GM18519 (cell line): ENCODE results near the gene RPS6KC1.
"Not testable (repeated sequence)": the region's sequence is repeated elsewhere in the genome, so short reads cannot be mapped to it uniquely, and the experiment has no call there.

ENCODE experiments used
- ATAC-seq: cut with Tn5 transposase; IDR thresholded peaks from one replicate; pipeline ENCODE4 v1.9.1; 2021; ENCODE audit warnings: mild to moderate bottlenecking, moderate library complexity; ENCODE audit not compliant: unreplicated experiment, low FRiP score

RPS6KC1 gene

DNA sequence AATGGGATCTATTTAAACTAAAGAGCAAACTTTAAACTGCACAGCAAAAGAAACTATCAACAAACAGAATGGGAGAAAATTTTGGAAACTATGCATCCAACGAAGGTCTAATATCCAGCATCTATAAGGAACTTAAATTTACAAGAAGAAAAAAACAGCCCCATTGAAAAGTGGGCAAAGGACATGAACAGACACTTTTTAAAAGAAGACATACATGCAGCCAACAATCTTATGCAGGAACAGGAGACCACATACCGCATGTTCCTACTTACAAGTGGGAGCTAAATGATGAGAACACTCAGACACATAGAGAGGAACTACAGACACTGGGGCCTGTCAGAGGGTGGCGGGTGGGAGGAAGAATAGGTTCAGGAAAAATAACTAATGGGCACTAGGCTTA, 149.6 kb downstream of the RPS6KC1 start:
- ATAC-seq: no peak

DNA sequence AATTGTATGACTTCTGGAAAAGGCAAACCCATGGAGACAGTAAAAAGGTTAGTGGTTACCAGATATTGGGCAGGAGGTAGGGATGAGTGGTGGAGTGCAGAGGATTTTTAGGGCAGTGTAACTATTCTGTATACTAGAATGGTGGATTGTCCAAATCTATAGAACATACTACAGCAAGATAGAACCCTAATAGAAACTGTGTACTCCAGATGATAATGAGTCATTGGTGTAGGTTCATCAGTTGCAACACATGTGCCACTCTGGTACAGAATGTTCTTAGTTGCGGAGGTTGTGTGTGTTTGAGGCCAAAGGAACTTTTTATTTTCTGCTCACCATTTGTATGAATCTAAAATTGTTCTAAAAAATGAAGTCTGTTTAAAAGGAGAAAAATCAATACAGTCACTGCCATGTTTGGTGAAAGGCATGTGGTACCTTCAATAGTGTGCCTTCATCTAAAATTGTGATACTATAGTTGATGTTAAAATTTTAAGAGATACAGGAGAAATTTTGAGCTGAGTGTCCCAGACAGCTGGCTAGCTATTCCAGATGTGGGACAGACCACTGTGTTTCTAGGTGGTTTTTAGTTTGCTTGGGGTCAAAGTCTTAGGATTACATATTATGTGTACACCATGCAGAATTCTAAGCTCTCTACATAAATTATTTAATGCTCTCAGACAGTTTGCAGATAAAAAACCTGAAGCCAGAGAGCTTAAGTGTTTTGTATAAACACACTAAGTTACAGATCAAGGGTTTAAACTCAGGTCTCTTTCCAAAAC, 150.5 kb downstream of the RPS6KC1 start:
- no peak for ATAC-seq

- ATAC-seq: no peak
Measured at GRCh38 chr1:213211201-213211600, 160.2 kb downstream of the RPS6KC1 start.

- ATAC-seq: not testable (repeated sequence)
Measured at GRCh38 chr1:213219076-213219475, 168.0 kb downstream of the RPS6KC1 start.

DNA sequence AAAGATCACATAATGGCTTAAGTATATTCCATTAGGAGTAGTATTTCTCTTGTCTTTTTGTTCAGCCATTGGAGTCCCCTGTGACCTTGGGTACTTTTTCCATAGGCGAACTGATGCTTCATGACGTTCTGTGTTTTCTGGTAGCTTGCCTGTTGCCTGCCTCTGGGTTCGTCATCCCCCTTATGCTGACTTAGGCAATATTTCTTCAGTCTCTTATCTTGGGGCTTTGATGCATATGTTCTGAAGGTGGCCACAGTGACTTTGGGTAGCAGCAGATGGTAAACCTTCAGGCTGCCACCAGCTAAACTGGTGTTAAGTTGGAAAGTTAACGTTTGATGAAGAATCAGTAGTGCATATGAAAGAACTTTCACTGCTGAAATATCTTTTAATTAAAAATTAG, 170.2 kb downstream of the RPS6KC1 start:
- ATAC-seq: no peak

- no peak for ATAC-seq
Measured at GRCh38 chr1:213227458-213227857, 176.4 kb downstream of the RPS6KC1 start.

DNA sequence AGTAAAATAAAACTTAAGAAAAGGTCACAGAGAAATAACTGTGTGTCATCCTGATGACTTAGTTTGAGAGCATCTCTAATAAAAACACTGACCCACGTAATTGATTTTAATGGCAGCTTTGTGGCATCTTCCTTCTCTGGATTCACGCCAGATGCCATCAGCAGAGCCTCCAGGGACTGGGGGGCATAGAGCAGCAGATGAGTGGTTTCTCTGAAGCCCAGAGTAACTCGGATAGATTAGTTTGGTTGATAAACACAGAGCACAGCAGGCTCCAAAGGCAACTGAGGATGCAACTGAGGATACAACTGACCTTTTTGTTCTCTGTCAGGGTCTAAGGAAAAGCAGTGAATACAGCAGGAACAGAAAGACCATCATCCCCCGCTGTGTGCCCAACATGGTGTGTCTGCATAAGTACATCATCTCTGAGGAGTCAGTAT, 180.8 kb downstream of the RPS6KC1 start:
- no peak for ATAC-seq

- no peak for ATAC-seq
Measured at GRCh38 chr1:213242883-213243282, 191.8 kb downstream of the RPS6KC1 start.

- ATAC-seq: peak; percentile 52
Measured at GRCh38 chr1:213244664-213245091, 193.6 kb downstream of the RPS6KC1 start.

DNA sequence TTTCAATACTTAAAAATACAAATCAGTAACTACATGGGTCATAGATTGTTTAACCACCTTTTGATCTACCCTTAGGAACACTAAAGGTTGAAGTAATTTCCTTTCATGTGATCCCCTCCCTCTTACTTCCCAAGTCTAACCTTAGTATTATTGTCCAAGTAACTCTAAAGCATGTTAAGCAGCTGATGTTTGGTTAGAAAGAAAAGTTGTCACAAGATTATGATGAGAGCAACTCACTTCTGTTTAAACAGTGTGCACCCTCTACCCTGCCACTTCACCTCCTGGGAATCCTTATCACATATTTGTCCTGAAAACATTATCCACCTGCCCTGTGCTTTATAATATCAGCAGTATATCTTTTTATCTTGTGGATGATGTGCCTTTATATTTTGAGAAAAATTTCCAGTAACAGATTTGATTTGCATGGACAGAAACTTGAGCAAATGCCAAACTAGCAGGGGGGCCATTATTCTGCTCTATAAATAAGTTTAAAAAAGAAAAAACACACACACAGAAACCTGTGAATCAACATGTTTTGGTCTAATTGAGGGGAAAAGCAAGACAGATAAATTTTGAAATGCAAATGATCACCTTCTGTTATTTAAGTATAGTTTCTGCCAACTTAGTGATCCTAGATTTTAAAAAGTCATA, 194.3 kb downstream of the RPS6KC1 start:
- ATAC-seq: no peak

- no peak for ATAC-seq
Measured at GRCh38 chr1:213247038-213247437, 196.0 kb downstream of the RPS6KC1 start.

DNA sequence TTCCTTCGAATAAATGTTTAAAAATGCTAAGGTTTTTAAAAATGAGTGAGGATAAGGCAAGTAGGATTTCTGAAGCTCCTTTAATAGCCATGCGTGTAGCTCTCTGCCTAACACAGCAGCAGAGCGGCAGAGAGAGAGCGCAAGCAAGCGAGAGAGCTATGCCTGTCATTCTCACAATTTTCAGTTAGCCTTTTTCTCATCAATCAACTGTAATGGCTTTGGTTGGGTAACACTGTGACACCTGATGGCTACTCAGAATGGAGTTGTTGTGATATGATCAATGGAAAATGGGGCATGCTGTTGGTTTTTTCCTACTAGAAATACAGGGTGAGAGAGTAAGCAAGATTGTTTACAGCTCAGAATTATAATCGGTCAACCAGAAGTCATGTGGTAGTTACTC, 198.4 kb downstream of the RPS6KC1 start:
- ATAC-seq: no peak

- ATAC-seq: no peak
Measured at GRCh38 chr1:213250041-213250440, 199.0 kb downstream of the RPS6KC1 start.

DNA sequence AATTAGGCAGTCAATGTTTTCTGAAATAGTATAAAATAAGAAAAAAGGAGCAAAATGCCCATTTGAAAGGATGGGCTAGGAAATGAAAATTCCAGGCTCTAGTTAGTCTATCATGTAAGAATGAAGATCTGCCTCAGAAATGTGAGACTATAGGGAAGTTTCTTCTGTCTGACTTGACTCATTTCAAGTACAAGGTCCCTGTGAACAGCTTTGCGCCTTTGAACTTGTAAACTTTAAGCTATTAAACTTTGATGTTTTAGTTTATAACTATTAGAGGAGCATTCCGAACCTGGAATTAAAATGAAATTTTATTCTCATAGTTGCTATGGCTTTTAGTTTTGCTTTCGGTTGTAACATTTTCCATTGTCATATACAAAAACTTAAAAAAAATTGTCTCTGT, 199.4 kb downstream of the RPS6KC1 start:
- no peak for ATAC-seq

DNA sequence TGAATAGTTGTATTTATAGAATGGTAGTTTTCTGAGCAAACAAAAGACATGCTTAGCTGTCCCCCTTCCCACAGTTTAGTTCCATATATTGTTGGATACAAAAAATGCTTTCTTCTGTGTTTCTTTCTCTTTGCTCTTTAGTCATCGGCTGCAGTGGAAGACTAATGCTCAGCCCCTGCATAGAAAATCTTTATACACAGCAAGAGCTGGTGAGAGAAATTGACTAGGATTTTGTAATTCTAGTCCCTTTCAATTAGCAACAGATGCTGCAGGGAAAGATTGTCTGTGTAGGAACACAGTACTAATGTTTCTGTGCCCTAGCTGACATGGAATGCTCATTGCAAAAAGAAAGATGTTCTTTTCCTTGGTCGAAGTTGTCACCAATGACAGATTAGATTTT, 200.9 kb downstream of the RPS6KC1 start:
- no peak for ATAC-seq

- ATAC-seq: peak; percentile 89
Measured at GRCh38 chr1:213256438-213257087, 205.5 kb downstream of the RPS6KC1 start.

DNA sequence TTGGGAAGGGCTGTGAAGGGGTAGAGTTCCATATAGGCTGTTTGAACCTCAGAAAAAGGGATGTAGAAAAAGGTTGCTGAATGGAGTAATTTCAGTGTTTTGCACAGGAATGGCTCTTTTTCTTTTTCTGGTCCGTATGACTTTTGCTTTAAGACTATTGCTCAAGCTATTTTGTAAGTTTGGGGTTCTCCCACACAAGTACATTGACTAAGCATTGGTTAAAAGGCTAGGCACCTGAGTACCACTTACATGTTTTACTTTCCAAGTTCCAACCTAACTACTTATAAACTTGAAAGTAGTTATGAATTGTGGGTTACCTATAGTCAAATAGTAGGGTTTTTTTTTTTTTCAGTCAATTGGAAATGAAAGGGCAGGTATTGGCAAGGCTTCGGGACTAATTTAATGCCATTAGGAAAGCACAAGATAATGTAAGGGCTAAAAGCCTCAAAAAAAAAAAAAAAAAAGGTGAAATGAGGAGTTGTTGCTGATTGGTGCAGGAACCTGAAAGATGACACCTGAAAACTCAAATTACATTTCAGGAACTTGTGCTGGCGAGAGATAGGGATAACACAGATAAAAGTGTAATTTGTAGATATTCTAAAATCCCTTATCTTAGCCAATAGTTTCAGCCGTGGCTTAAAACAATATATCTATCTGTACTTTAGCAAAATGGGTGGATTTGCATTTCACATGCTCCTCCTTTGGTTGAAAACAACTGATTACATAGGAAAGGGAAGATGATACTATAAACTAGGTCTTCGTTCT, 209.5 kb downstream of the RPS6KC1 start:
- ATAC-seq: no peak

DNA sequence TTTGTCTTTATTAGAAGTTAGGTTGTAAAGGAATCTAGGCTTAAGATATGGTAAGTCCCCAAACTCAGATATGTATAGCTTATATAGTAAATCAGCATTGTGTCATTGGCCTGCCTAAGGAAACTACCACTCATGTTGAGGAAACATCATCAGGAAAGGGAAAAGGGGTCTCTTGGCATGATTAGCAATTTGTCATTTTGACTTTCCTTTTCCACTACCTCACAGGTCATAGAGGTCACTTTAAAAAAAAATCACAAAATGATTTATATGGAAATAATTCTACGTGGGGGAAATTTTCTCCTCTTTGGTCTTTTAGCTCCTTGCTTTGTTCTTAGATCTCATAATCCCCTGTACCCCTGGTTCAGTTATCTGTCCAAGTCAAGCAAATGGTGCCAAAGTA, 213.5 kb downstream of the RPS6KC1 start:
- no peak for ATAC-seq

DNA sequence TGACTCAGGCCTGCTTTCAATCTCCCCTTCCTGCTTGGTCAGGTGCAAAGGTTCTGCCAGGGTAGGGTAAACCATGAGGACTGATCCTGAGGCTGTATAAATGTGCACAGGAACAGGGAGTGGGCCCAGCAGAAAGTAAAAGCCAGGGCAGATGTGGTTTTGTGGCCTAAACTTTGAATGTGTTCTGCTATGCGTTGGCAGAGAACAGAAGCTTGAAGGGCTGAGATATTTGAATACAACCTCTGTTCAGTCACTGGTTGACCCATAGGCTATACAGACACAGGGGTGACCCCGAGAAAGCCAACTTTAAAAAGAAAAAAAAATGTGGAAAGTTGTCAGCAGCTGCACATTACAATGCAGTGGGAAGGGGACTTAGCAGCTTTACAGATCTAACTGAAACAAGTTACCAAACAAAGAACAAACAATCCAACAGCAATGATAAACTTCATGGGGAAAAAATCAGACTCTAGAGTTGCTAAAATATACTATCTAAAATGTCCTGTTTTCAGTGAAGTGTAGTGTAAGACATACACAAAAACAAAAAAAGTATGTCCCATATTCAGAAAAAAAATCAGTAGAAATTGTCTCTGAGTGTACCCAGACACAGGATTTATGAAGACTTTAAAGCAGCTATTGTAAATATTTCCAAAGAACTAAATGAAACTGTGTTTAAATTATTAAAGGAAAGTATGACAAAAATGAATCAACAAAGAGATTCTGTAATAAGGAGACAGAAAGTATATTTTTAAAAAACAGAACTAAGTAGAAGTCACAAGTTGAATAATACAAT, 216.1 kb downstream of the RPS6KC1 start:
- ATAC-seq: no peak

DNA sequence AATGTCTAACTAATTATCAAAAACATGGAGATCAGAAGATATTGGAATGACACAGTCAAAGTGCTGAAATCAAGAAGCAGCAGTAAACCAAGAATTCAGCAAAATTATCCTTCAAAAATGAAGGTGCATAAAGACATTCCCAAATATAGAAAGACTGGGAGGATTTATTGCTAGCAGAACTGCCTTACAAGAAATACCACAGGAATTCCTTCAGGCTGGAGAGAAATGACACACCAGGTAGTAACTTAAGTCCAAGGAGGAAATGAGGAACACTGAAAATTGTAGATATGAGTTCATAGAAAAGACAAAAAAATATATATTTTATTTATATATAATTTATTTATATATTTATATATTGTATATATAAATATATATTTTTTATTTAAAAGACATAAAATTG, 217.2 kb downstream of the RPS6KC1 start:
- no peak for ATAC-seq
